MG63 (cell line): ENCODE measurements around the gene FOXL2NB. TPM values are rescaled to one million over a fixed set of nuclear protein-coding genes. Genes with fewer than 3 reads are reported as not detected.

Source experiments
- DNase-seq: peaks from one replicate; pipeline ENCODE4 v3.0.0-alpha.2; 2020
- H3K27me3 ChIP-seq: fragments of 250-450 bp; sonication (Bioruptor Pico); 2 replicates; pipeline ENCODE4 v1.5.1; 2020; ENCODE audit warnings: mild to moderate bottlenecking, moderate library complexity
- H3K36me3 ChIP-seq: fragments of 250-450 bp; sonication (Bioruptor Pico); 2 replicates; pipeline ENCODE4 v1.5.1; 2020; ENCODE audit warnings: mild to moderate bottlenecking, moderate library complexity
- H3K4me3 ChIP-seq: fragments of 250-450 bp; sonication (Bioruptor Pico); 2 replicates; pipeline ENCODE4 v1.5.1; 2020; ENCODE audit warnings: mild to moderate bottlenecking, moderate library complexity
- H3K9me3 ChIP-seq: fragments of 250-450 bp; sonication (Bioruptor Pico); 2 replicates; pipeline ENCODE4 v1.5.1; 2020; ENCODE audit warnings: mild to moderate bottlenecking, moderate library complexity
- total RNA-seq: library from RNA; depleted of rRNA; stranded (reverse); fragments of >200 nt; shearing (Covaris generic); gene quantifications from 2 replicates; pipeline ENCODE4 v1.2.3, GENCODE V29; 2014; ENCODE audit warnings: low replicate concordance; rRNA removed

Gene FOXL2NB
- total RNA-seq, 1 experiment from 2014 or later, result not detected

- H3K4me3 ChIP-seq, result no peak overlapping the region
- peaks cover 13% of the 10 kb centered on the region for H3K9me3 ChIP-seq
- no peak for DNase-seq
- no peaks in the 10 kb centered on the region for H3K27me3 ChIP-seq
- H3K36me3 ChIP-seq, result no peaks in the 10 kb centered on the region
Measured at GRCh38 chr3:138960417-138960852, 13.4 kb downstream of the FOXL2NB start.

GRCh38 chr3:138962854-138963560, 16.0 kb downstream of the FOXL2NB start:
- Histone ChIP-seq H3K36me3 (no peaks in the 10 kb centered on the region), H3K27me3 (no peaks in the 10 kb centered on the region), H3K9me3 (peaks cover 17% of the 10 kb centered on the region), H3K4me3 (no peak overlapping the region)
- no peak for DNase-seq

GRCh38 chr3:138964264-138964663, 17.2 kb downstream of the FOXL2NB start:
- H3K27me3 ChIP-seq, result no peaks in the 10 kb centered on the region
- DNase-seq, result no peak
- no peaks in the 10 kb centered on the region for H3K36me3 ChIP-seq
- peaks cover 17% of the 10 kb centered on the region for H3K9me3 ChIP-seq
- H3K4me3 ChIP-seq, result no peak overlapping the region

- H3K36me3 ChIP-seq, result no peaks in the 10 kb centered on the region
- H3K4me3 ChIP-seq, result no peak overlapping the region
- H3K27me3 ChIP-seq, result no peaks in the 10 kb centered on the region
- no peak for DNase-seq
- peaks cover 17% of the 10 kb centered on the region for H3K9me3 ChIP-seq
Measured at GRCh38 chr3:138964923-138965322, 17.9 kb downstream of the FOXL2NB start.

- no peaks in the 10 kb centered on the region for H3K9me3 ChIP-seq
- DNase-seq, result no peak
- no peak overlapping the region for H3K4me3 ChIP-seq
- no peaks in the 10 kb centered on the region for H3K27me3 ChIP-seq
- no peaks in the 10 kb centered on the region for H3K36me3 ChIP-seq
Measured at GRCh38 chr3:138971766-138972320, 24.8 kb downstream of the FOXL2NB start.

- Histone ChIP-seq H3K9me3 (no peaks in the 10 kb centered on the region), H3K27me3 (no peaks in the 10 kb centered on the region), H3K4me3 (no peak overlapping the region), H3K36me3 (no peaks in the 10 kb centered on the region)
- no peak for DNase-seq
Measured at GRCh38 chr3:138972941-138973340, 25.9 kb downstream of the FOXL2NB start.

- no peak overlapping the region for H3K4me3 ChIP-seq
- no peaks in the 10 kb centered on the region for H3K9me3 ChIP-seq
- H3K36me3 ChIP-seq, result no peaks in the 10 kb centered on the region
- DNase-seq, result peak; percentile 75
- no peaks in the 10 kb centered on the region for H3K27me3 ChIP-seq
Measured at GRCh38 chr3:138974462-138974861, 27.4 kb downstream of the FOXL2NB start.

- Histone ChIP-seq H3K27me3 (no peaks in the 10 kb centered on the region), H3K36me3 (no peaks in the 10 kb centered on the region), H3K9me3 (no peaks in the 10 kb centered on the region), H3K4me3 (no peak overlapping the region)
- DNase-seq, result no peak
Measured at GRCh38 chr3:138975351-138975750, 28.3 kb downstream of the FOXL2NB start.

GRCh38 chr3:138976047-138976446, 29.0 kb downstream of the FOXL2NB start:
- no peaks in the 10 kb centered on the region for H3K27me3 ChIP-seq
- no peak for DNase-seq
- H3K36me3 ChIP-seq, result no peaks in the 10 kb centered on the region
- no peaks in the 10 kb centered on the region for H3K9me3 ChIP-seq
- H3K4me3 ChIP-seq, result no peak overlapping the region

GRCh38 chr3:138984816-138985215, 37.8 kb downstream of the FOXL2NB start:
- Histone ChIP-seq H3K27me3 (no peaks in the 10 kb centered on the region), H3K4me3 (no peak overlapping the region), H3K36me3 (no peaks in the 10 kb centered on the region), H3K9me3 (no peaks in the 10 kb centered on the region)
- DNase-seq, result no peak

GRCh38 chr3:138985932-138986331, 38.9 kb downstream of the FOXL2NB start:
- no peaks in the 10 kb centered on the region for H3K36me3 ChIP-seq
- H3K27me3 ChIP-seq, result no peaks in the 10 kb centered on the region
- H3K4me3 ChIP-seq, result no peak overlapping the region
- DNase-seq, result no peak
- no peaks in the 10 kb centered on the region for H3K9me3 ChIP-seq

GRCh38 chr3:138987181-138987580, 40.2 kb downstream of the FOXL2NB start:
- no peak overlapping the region for H3K4me3 ChIP-seq
- peaks cover 3% of the 10 kb centered on the region; the same call in 1 of the 2 replicates for H3K27me3 ChIP-seq
- H3K9me3 ChIP-seq, result no peaks in the 10 kb centered on the region
- no peaks in the 10 kb centered on the region for H3K36me3 ChIP-seq
- no peak for DNase-seq

GRCh38 chr3:138995706-138996105, 48.7 kb downstream of the FOXL2NB start:
- Histone ChIP-seq H3K9me3 (peaks cover 2% of the 10 kb centered on the region; the same call in 1 of the 2 replicates), H3K4me3 (no peak overlapping the region), H3K27me3 (peaks cover 18% of the 10 kb centered on the region), H3K36me3 (no peaks in the 10 kb centered on the region)
- no peak for DNase-seq

Other genes starting within 250 kb of the FOXL2NB start
- gene PIK3CB, start 112.3 kb upstream of the FOXL2NB start, total RNA-seq, result 40.9 and 45.6 TPM in 2 replicates
- not detected in 2 replicates for gene FOXL2, start 80 bp upstream of the FOXL2NB start, total RNA-seq
- not detected in 2 replicates for gene PRR23A, start 59.1 kb downstream of the FOXL2NB start, total RNA-seq
- not detected in 2 replicates for gene PRR23B, start 73.7 kb downstream of the FOXL2NB start, total RNA-seq
- gene PRR23C, start 97.7 kb downstream of the FOXL2NB start, total RNA-seq, result not detected in 2 replicates